ENCODE results near the gene TBL1XR1. TPM values are rescaled to one million over a fixed set of nuclear protein-coding genes. Genes with fewer than 3 reads are reported as not detected.

The TBL1XR1 gene
- total and polyA plus RNA-seq, 2 of the 8 experiments (the other 6 are each of a cell fraction or from before 2014, with no cell fraction given) = 28.1 to 147 TPM

GRCh38 chr3:177147790-177148189 is 49.5 kb downstream of the TBL1XR1 start (continued):
- TF ChIP-seq TEAD4 (IDR thresholded peaks at IDR 0.05; ENCODE audit: low read depth, low read length) = no peak
- TF ChIP-seq CHD2 (IDR thresholded peaks at IDR 0.05; ENCODE audit: low read length) = no peak
- no peak for TF ChIP-seq TAF7 (optimal IDR thresholded peaks at IDR 0.05; ENCODE audit: borderline replicate concordance, low read depth, low read length)
- no peak for TF ChIP-seq CTBP2 (IDR thresholded peaks at IDR 0.05; ENCODE audit: borderline replicate concordance, insufficient read depth, insufficient read length, low read length)
- TF ChIP-seq HDAC2 (IDR thresholded peaks at IDR 0.05; ENCODE audit: borderline replicate concordance in 1 of 2, low read depth in 2 of 2, low read length in 2 of 2) = no peak

Measured in H1 (cell line).